Uterus (tissue), 4 donors: ENCODE data around the gene FOXN1. TPM values are rescaled to one million over a fixed set of nuclear protein-coding genes. Genes with fewer than 3 reads are reported as not detected.

ENCODE experiments used
- DNase-seq, 2 donors: peaks; one replicate each; pipeline ENCODE4 v3.0.0-alpha.2; 2019 to 2020
- H3K27ac ChIP-seq, 2 donors: fragments of 200-600 bp; sonication (generic); 1 replicate in 1 of 2; 2 replicates in 1 of 2; pipeline ENCODE4 v1.5.1; 2016 to 2018
- H3K27me3 ChIP-seq, 2 donors: fragments of 200-600 bp; sonication (generic); one replicate each; pipeline ENCODE4 v1.5.1; 2018 to 2019; ENCODE audit warnings: control low read depth in 1 of 2
- H3K36me3 ChIP-seq, 2 donors: fragments of 200-600 bp; sonication (generic); one replicate each; pipeline ENCODE4 v1.5.1; 2019; ENCODE audit warnings: control low read depth in 1 of 2
- H3K4me1 ChIP-seq, 2 donors: fragments of 200-600 bp; sonication (generic); one replicate each; pipeline ENCODE4 v1.5.1; 2018 to 2019; ENCODE audit warnings: control low read depth in 1 of 2
- H3K4me3 ChIP-seq, 2 donors: fragments of 200-600 bp; sonication (generic); 1 replicate in 1 of 2; 2 replicates in 1 of 2; pipeline ENCODE4 v1.5.1; 2018 to 2019; ENCODE audit warnings: mild to moderate bottlenecking in 1 of 2
- H3K9me3 ChIP-seq, 2 donors: fragments of 200-600 bp; sonication (generic); one replicate each; pipeline ENCODE4 v1.5.1; 2019; ENCODE audit warnings: control low read depth in 1 of 2
- POLR2A ChIP-seq, 2 donors: fragments of 450-650 bp; IDR thresholded peaks; one replicate each; pipeline ENCODE4 v1.6.1; 2016; ENCODE audit warnings: antibody characterized with exemption in 2 of 2, mild to moderate bottlenecking in 1 of 2, moderate library complexity in 1 of 2
- intact Hi-C: fragments of 100-400 bp; cut with DNase I; formaldehyde crosslinking; loops from one replicate; pipeline ENCODE4 v1.15.1; 2023; ENCODE audit warnings: low total_unique reads
- total RNA-seq, 4 donors: library from RNA; depleted of rRNA in 3 of 4; stranded (reverse); fragments of >200 nt in 3 of 4; gene quantifications; one replicate each; pipeline versions ENCODE4 v1.1.0 to v1.2.4, GENCODE V29; 2014 to 2023
- TF ChIP-seq, protein P1 (sequence below), 4 experiments: fragments of 200-600 bp in 2 of 4; fragments of 450-650 bp in 2 of 4; sonication (generic) in 2 of 4; IDR thresholded peaks; one replicate each; pipeline ENCODE4 v1.5.1; 2016 to 2019; ENCODE audit warnings: antibody characterized with exemption in 4 of 4, mild to moderate bottlenecking in 2 of 4, moderate library complexity in 1 of 4
- donor health status: DM: yes; HTN: yes; CAD: no.

FOXN1 gene
- total RNA-seq, 4 donors from 2014 or later: not detected

DNA sequence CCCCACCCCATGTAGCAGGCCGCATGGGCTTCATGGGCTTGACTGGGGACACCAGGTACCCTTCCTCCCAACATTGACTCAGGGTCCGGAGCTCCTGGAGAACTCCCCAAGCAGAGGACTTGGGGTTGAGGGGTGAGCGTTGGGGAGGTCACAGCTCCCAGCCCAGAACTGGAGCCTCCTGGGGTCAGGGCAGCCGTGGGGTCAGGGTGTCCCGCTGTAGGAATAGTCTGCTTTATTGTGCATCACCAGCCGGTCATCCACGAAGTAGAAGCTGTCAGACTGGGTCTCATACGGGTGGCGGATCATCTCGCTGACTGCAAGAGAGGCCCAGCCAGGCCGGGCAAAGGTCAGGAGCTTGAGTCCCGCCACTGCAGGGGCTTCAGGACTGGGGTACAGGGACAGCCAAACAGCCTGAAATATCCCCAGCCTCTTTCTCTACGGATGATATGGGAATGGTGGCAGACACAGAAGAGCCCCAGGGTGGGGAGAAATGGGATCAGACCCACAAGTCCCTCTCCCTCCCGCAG lies 41.0 kb downstream of the FOXN1 start:
- Histone ChIP-seq H3K4me1 (peaks cover 0 to 4% of the 10 kb centered on the region in 2 donors), H3K9me3 (no peaks in the 10 kb centered on the region), H3K36me3 (no peaks in the 10 kb centered on the region), H3K4me3 (no peak overlapping the region), H3K27me3 (no peaks in the 10 kb centered on the region), H3K27ac (no peak overlapping the region)
- TF ChIP-seq POLR2A (IDR thresholded peaks at IDR 0.05): no peak
- TF ChIP-seq, protein P1, sequence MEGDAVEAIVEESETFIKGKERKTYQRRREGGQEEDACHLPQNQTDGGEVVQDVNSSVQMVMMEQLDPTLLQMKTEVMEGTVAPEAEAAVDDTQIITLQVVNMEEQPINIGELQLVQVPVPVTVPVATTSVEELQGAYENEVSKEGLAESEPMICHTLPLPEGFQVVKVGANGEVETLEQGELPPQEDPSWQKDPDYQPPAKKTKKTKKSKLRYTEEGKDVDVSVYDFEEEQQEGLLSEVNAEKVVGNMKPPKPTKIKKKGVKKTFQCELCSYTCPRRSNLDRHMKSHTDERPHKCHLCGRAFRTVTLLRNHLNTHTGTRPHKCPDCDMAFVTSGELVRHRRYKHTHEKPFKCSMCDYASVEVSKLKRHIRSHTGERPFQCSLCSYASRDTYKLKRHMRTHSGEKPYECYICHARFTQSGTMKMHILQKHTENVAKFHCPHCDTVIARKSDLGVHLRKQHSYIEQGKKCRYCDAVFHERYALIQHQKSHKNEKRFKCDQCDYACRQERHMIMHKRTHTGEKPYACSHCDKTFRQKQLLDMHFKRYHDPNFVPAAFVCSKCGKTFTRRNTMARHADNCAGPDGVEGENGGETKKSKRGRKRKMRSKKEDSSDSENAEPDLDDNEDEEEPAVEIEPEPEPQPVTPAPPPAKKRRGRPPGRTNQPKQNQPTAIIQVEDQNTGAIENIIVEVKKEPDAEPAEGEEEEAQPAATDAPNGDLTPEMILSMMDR (IDR thresholded peaks at IDR 0.05): no peak
- intact Hi-C loops: loop anchor here (10.0 kb wide), 1 partner anchor 68 kb away; the partner anchor contains the start of gene RSKR
- DNase-seq: no peak

DNA sequence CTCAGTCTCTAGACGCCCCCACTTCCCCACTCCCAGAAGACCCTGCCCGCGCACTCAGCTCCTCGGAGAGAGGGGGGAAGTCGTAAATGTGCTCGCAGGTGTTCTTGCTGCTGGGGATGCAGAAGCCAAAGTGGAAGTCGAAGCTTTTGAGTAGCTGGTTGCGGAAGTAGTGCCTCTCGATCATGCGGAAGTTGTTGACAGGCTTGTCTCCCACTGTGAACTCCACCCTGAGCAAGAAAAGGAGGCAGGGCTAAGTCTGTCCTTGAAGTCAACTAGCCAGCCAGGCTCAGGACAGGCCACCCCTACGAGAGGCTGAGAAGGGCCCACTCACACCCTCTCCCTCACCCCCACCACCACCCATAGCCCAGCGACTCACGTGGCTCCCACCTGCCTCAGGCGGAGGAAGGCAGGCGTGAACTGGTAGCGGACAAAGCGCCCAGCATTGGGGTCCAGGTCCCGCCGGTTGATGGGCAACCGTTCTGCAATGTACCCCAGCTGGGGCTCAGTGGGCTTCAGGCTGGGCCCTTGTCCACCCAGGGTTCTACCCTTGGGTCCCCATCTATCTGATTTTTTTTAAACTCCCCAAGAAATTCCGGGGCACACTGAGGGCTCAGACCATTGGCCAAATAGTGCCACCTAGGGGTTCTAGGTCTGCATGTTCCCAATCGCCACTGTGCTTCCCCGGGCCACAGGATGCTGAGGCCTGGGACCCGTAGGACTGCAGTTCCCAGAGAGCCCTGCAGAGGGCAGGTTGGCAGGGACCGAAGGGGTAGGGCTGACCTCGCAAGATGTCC lies 41.7 kb downstream of the FOXN1 start:
- H3K4me3 ChIP-seq: no peak overlapping the region
- H3K27ac ChIP-seq: no peak overlapping the region
- no peaks in the 10 kb centered on the region for H3K9me3 ChIP-seq
- H3K27me3 ChIP-seq: no peaks in the 10 kb centered on the region
- peak; percentile 46 to 64 for DNase-seq
- no peaks in the 10 kb centered on the region for H3K36me3 ChIP-seq
- intact Hi-C loops: loop anchor here (10.0 kb wide), 1 partner anchor 67 kb away; the partner anchor contains the start of gene RSKR
- H3K4me1 ChIP-seq: peaks cover 0 to 4% of the 10 kb centered on the region in 2 donors
- TF ChIP-seq, protein P1 (IDR thresholded peaks at IDR 0.05): peak; percentile 50 to 77 (median 68)
- no peak for TF ChIP-seq POLR2A (IDR thresholded peaks at IDR 0.05)

DNA sequence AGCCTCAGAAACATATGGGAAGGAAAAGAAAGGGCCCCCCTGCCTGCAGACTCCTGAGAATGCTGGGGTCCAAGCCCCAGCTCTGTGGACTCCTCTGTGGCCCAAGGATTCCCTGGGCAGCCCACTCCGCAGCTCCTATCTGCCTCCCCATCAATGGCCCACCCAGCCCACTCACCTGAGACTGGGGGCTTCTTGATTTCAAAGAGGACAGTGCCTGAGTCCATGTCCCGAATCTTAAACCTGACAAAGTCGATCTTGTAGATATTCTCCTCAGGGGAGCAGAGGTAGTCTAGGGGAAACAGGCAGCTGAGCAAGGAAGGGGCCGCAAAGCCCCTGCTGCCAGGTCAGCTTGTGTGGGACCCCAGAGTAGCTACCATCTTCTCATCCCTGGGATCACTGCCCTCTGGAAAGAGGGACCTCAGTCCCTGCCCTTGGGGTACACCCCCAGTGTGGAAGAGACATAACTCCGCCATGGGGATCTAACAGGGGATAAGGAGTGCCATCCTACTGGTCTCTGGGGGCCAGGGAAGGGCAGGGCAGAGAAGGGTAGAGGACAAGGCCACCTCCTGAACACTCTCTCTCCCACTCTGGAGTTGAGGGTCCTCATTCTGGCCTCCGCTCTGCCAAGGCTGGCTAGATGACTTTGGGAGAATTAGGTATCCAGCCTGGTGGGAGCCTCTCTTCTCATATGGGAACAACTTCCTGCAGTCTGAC lies 42.4 kb downstream of the FOXN1 start:
- Histone ChIP-seq H3K4me1 (peaks cover 0 to 4% of the 10 kb centered on the region in 2 donors), H3K9me3 (no peaks in the 10 kb centered on the region), H3K27me3 (no peaks in the 10 kb centered on the region), H3K36me3 (no peaks in the 10 kb centered on the region), H3K4me3 (no peak overlapping the region), H3K27ac (no peak overlapping the region)
- intact Hi-C loops: loop anchor here (10.0 kb wide), 1 partner anchor 66 kb away; the partner anchor contains the start of gene RSKR
- DNase-seq: no peak
- TF ChIP-seq POLR2A (IDR thresholded peaks at IDR 0.05): no peak
- TF ChIP-seq, protein P1 (IDR thresholded peaks at IDR 0.05): no peak

DNA sequence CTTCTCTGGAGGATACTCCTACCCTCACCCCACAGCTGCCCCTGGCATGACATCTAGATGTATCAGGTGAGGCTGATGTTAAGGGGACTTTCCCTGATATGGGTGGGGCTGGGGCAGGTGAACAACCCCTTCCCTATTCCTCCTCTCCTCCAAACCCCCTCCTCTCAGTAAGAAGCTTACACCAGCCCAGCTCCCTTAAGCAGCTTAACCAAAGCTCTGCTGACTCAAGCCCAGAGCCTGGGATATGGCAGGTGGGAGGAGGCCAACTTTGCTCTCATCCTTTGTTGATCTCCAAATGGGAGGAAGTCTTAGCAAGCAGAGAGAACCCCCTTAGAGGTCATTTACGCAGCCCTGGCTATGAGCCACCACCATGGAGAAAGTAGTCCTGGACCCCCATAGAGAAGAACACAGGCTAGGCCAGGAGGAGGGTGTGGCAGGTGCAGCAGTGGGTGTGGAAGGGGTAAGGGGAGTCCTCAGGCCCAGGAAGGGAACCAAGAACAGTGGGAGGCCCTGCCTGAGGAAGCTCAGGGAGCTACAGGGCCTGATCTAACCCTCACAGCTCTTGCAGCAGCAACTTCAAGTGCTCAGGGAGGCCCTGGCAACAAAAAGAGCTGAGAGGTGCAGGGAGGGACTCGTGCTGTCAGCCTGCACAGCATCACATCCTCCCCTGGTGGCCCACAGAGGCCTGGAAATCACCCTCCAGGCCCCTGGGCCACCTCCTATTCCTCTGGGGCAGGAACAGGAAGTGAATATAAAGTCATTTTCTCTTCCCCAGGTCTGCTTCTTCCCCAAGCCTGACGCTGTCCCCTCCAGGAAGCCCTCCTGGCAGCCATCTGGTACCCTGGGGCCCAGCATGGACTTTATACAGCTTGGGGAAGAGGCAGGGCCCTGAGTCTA lies 43.3 kb downstream of the FOXN1 start:
- Histone ChIP-seq H3K4me1 (peaks cover 0 to 4% of the 10 kb centered on the region in 2 donors), H3K36me3 (no peaks in the 10 kb centered on the region), H3K27me3 (no peaks in the 10 kb centered on the region), H3K4me3 (no peak overlapping the region), H3K9me3 (no peaks in the 10 kb centered on the region), H3K27ac (no peak overlapping the region)
- no peak for TF ChIP-seq POLR2A (IDR thresholded peaks at IDR 0.05)
- TF ChIP-seq, protein P1 (IDR thresholded peaks at IDR 0.05): no peak
- intact Hi-C loops: loop anchor here (10.0 kb wide), 1 partner anchor 65 kb away; the partner anchor contains the start of gene RSKR
- DNase-seq: no peak
